ENCODE measurements around the gene GTPBP6.

- TF ChIP-seq TCF4 (CRISPR knock-in tag; IDR thresholded peaks at IDR 0.05; ENCODE audit: borderline replicate concordance): no peak
- TF ChIP-seq, protein P1, sequence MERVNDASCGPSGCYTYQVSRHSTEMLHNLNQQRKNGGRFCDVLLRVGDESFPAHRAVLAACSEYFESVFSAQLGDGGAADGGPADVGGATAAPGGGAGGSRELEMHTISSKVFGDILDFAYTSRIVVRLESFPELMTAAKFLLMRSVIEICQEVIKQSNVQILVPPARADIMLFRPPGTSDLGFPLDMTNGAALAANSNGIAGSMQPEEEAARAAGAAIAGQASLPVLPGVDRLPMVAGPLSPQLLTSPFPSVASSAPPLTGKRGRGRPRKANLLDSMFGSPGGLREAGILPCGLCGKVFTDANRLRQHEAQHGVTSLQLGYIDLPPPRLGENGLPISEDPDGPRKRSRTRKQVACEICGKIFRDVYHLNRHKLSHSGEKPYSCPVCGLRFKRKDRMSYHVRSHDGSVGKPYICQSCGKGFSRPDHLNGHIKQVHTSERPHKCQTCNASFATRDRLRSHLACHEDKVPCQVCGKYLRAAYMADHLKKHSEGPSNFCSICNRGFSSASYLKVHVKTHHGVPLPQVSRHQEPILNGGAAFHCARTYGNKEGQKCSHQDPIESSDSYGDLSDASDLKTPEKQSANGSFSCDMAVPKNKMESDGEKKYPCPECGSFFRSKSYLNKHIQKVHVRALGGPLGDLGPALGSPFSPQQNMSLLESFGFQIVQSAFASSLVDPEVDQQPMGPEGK (CRISPR knock-in tag; IDR thresholded peaks at IDR 0.05; ENCODE audit: borderline replicate concordance): no peak
- no peak for TF ChIP-seq ESRRG (CRISPR knock-in tag; IDR thresholded peaks at IDR 0.05)
- TF ChIP-seq ZNF70 (CRISPR knock-in tag; IDR thresholded peaks at IDR 0.05): no peak
- no peak for TF ChIP-seq PPARA (CRISPR knock-in tag; IDR thresholded peaks at IDR 0.05; ENCODE audit: borderline replicate concordance)
These were observed 1.7 kb upstream of the GTPBP6 start for GRCh38 chrX:320126-320783.

Measured in SK-N-SH treated with all-trans-retinoic acid at 6 μM for 48 hours (cell line).